H9 (cell line): Measurements from ENCODE around the gene HSPA4. TPM values are rescaled to one million over a fixed set of nuclear protein-coding genes. Genes with fewer than 3 reads are reported as not detected.

Source experiments
- DNase-seq: peaks from one replicate; pipeline ENCODE4 v3.0.0-alpha.2; 2017
- H2AFZ ChIP-seq: one replicate; pipeline ENCODE4 v1.6.1; 2013; ENCODE audit warnings: mild to moderate bottlenecking, low read length, control low read depth, moderate library complexity
- H2AK5ac ChIP-seq: 2 replicates; pipeline ENCODE4 v1.6.1; 2013; ENCODE audit warnings: low read length, control low read depth, mixed read lengths; ENCODE audit not compliant: insufficient read length
- H2BK120ac ChIP-seq: one replicate; pipeline ENCODE4 v1.6.1; 2013; ENCODE audit warnings: low read depth, mild to moderate bottlenecking, low read length, control low read depth, inconsistent platforms; ENCODE audit not compliant: poor library complexity, severe bottlenecking
- H2BK12ac ChIP-seq: 2 replicates; pipeline ENCODE4 v1.6.1; 2013; ENCODE audit warnings: low read length, control low read depth, mixed read lengths, low read depth; ENCODE audit not compliant: insufficient read length
- H2BK15ac ChIP-seq: 2 replicates; pipeline ENCODE4 v1.6.1; 2013; ENCODE audit warnings: low read depth, low read length, control low read depth
- H2BK20ac ChIP-seq: one replicate; pipeline ENCODE4 v1.6.1; 2013; ENCODE audit warnings: low read depth, mild to moderate bottlenecking, low read length, control low read depth, inconsistent platforms; ENCODE audit not compliant: poor library complexity, severe bottlenecking
- H2BK5ac ChIP-seq: 2 replicates; pipeline ENCODE4 v1.6.1; 2013; ENCODE audit warnings: low read length, control low read depth, mixed read lengths; ENCODE audit not compliant: insufficient read length
- H3K14ac ChIP-seq: 2 replicates; pipeline ENCODE4 v1.6.1; 2013; ENCODE audit warnings: low read length, control low read depth; ENCODE audit not compliant: insufficient read depth
- H3K18ac ChIP-seq: 2 replicates; pipeline ENCODE4 v1.6.1; 2013; ENCODE audit warnings: low read depth, mild to moderate bottlenecking, mixed read lengths, low read length, control low read depth; ENCODE audit not compliant: insufficient read length
- H3K23ac ChIP-seq: 2 replicates; pipeline ENCODE4 v1.6.1; 2013; ENCODE audit warnings: low read length, control low read depth, mixed read lengths, low read depth; ENCODE audit not compliant: insufficient read length
- H3K23me2 ChIP-seq: 2 replicates; pipeline ENCODE4 v1.6.1; 2013; ENCODE audit warnings: low read depth, mild to moderate bottlenecking, mixed read lengths, low read length, control low read depth; ENCODE audit not compliant: insufficient read length, poor library complexity, severe bottlenecking
- H3K27ac ChIP-seq: 2 replicates; pipeline ENCODE4 v1.5.1; 2013; ENCODE audit warnings: low read length, control low read depth, mixed read lengths, low read depth; ENCODE audit not compliant: insufficient read length
- H3K27me3 ChIP-seq: 2 replicates; pipeline ENCODE4 v1.6.1; 2013; ENCODE audit warnings: low read length, control low read depth, inconsistent platforms; ENCODE audit not compliant: insufficient read depth
- H3K4ac ChIP-seq: 2 replicates; pipeline ENCODE4 v1.6.1; 2013; ENCODE audit warnings: low read depth, mild to moderate bottlenecking, control low read depth, inconsistent platforms, low read length, moderate library complexity
- H3K4me1 ChIP-seq: 2 replicates; pipeline ENCODE4 v1.6.1; 2013; ENCODE audit warnings: low read length, control low read depth, inconsistent platforms; ENCODE audit not compliant: insufficient read depth
- H3K4me2 ChIP-seq: 2 replicates; pipeline ENCODE4 v1.6.1; 2013; ENCODE audit warnings: low read length, control low read depth, mixed read lengths; ENCODE audit not compliant: insufficient read length, insufficient read depth
- H3K56ac ChIP-seq: 2 replicates; pipeline ENCODE4 v1.6.1; 2013; ENCODE audit warnings: low read depth, mild to moderate bottlenecking, mixed read lengths, low read length, control low read depth; ENCODE audit not compliant: insufficient read length
- H3K79me1 ChIP-seq: 2 replicates; pipeline ENCODE4 v1.6.1; 2013; ENCODE audit warnings: low read depth, mild to moderate bottlenecking, moderate library complexity, low read length, control low read depth, inconsistent platforms; ENCODE audit not compliant: insufficient read depth, poor library complexity, severe bottlenecking
- H3K79me2 ChIP-seq: 2 replicates; pipeline ENCODE4 v1.6.1; 2013; ENCODE audit warnings: low read length, control low read depth, inconsistent platforms; ENCODE audit not compliant: insufficient read depth
- H3K9ac ChIP-seq: 2 replicates; pipeline ENCODE4 v1.6.1; 2013; ENCODE audit warnings: low read length, control low read depth, mixed read lengths; ENCODE audit not compliant: insufficient read length; ENCODE audit errors: extremely low read depth
- H3K9me3 ChIP-seq: one replicate; pipeline ENCODE4 v1.6.1; 2013; ENCODE audit warnings: low read depth, low read length, inconsistent platforms; ENCODE audit not compliant: control insufficient read depth
- H3T11ph ChIP-seq: one replicate; pipeline ENCODE4 v1.6.1; 2013; ENCODE audit warnings: mild to moderate bottlenecking, low read length, control low read depth, inconsistent platforms
- H4K20me1 ChIP-seq: one replicate; pipeline ENCODE4 v1.6.1; 2013; ENCODE audit not compliant: control insufficient read depth, insufficient read length, insufficient read depth
- H4K5ac ChIP-seq: 2 replicates; pipeline ENCODE4 v1.6.1; 2013; ENCODE audit warnings: low read depth, mild to moderate bottlenecking, mixed read lengths, low read length, control low read depth; ENCODE audit not compliant: insufficient read length
- H4K8ac ChIP-seq: replicated peaks from 2 replicates; pipeline ENCODE4 v1.6.1; 2013; ENCODE audit warnings: low read length, control low read depth, mixed read lengths, low read depth; ENCODE audit not compliant: insufficient read length
- H4K91ac ChIP-seq: 2 replicates; pipeline ENCODE4 v1.6.1; 2013; ENCODE audit warnings: low read depth, mild to moderate bottlenecking, moderate library complexity, mixed read lengths, low read length, control low read depth; ENCODE audit not compliant: insufficient read length
- H3K27ac Mint-ChIP-seq, 3 experiments: 2 replicates in 2 of 3; 3 replicates in 1 of 3; pipeline ENCODE4 v1.8.0; 2020 to 2021; ENCODE audit warnings: mixed read lengths in 3 of 3, mild to moderate bottlenecking in 1 of 3, moderate library complexity in 1 of 3
- H3K27me3 Mint-ChIP-seq: 2 replicates; pipeline ENCODE4 v1.8.0; 2021; ENCODE audit warnings: low read depth, mild to moderate bottlenecking, moderate library complexity, mixed read lengths
- H3K36me3 Mint-ChIP-seq, 3 experiments: 2 replicates in 2 of 3; 3 replicates in 1 of 3; pipeline ENCODE4 v1.8.0; 2020 to 2021; ENCODE audit warnings: low read depth in 3 of 3, mixed read lengths in 3 of 3; ENCODE audit not compliant: insufficient read depth in 1 of 3
- H3K4me1 Mint-ChIP-seq, 2 experiments: 2 replicates each; pipeline ENCODE4 v1.8.0; 2020; ENCODE audit warnings: mixed read lengths in 2 of 2
- H3K4me3 Mint-ChIP-seq, 2 experiments: 2 replicates in 1 of 2; 3 replicates in 1 of 2; pipeline ENCODE4 v1.8.0; 2020 to 2021; ENCODE audit warnings: mild to moderate bottlenecking in 2 of 2, mixed read lengths in 2 of 2, moderate library complexity in 1 of 2
- H3K9me3 Mint-ChIP-seq, 2 experiments: 2 replicates in 1 of 2; 3 replicates in 1 of 2; pipeline ENCODE4 v1.8.0; 2020; ENCODE audit warnings: mild to moderate bottlenecking in 2 of 2, mixed read lengths in 2 of 2, moderate library complexity in 1 of 2
- CTCF ChIP-seq: fragments of 200-600 bp; sonication (generic); conservative IDR thresholded peaks from 3 replicates; pipeline ENCODE4 v1.8.0; 2021; ENCODE audit warnings: antibody characterized with exemption, mild to moderate bottlenecking
- WGBS: extraction: QIAGEN DNeasy Blood & Tissue Kit; methylation state at CpG from one replicate; pipeline ENCODE4 v1.1.7; 2013; ENCODE audit warnings: missing lambda C conversion rate, low lambda C conversion rate, mixed read lengths; ENCODE audit not compliant: insufficient read length; ENCODE audit errors: extremely low coverage; 5-methylcytosine and 5-hydroxymethylcytosine counted together
- total RNA-seq: library from RNA; stranded (reverse); gene quantifications from 2 replicates; pipeline ENCODE4 v1.2.1, GENCODE V29; 2021

Gene HSPA4
- total RNA-seq, 1 experiment from 2014 or later, result 293 TPM

- Histone ChIP-seq H3K23me2 (no peaks in the 10 kb centered on the region), H2AK5ac (no peak overlapping the region), H2BK120ac (no peak overlapping the region), H2AFZ (no peak overlapping the region), H3K79me2 (peaks cover 1% of the 10 kb centered on the region; the same call in 1 of the 2 replicates), H3K18ac (no peak overlapping the region), H4K8ac (no peak overlapping the region), H4K91ac (no peak overlapping the region), H3K4ac (no peak overlapping the region), H3K14ac (no peak overlapping the region), H3K4me2 (no peak overlapping the region), H3K9me3 (no peaks in the 10 kb centered on the region), H3K79me1 (no peaks in the 10 kb centered on the region), H2BK15ac (no peak overlapping the region), H3K4me1 (no peaks in the 10 kb centered on the region), H4K20me1 (no peaks in the 10 kb centered on the region), H2BK20ac (no peak overlapping the region), H3K9ac (no peak overlapping the region), H2BK5ac (no peak overlapping the region), H2BK12ac (no peak overlapping the region), H3T11ph (no peak overlapping the region), H3K27ac (no peak overlapping the region), H3K23ac (no peak overlapping the region), H4K5ac (no peak overlapping the region), H3K56ac (no peak overlapping the region), H3K27me3 (no peaks in the 10 kb centered on the region)
- no peak for TF ChIP-seq CTCF
- no peak overlapping the region for H3K27ac Mint-ChIP-seq
- WGBS, result no CpG with 5 or more reads among the region's 13 CpGs
- H3K36me3 Mint-ChIP-seq, result peaks cover 20 to 42% (median 34%) of the 10 kb centered on the region in 3 experiments
- no peak for DNase-seq
- peaks cover 11% of the 10 kb centered on the region for H3K27me3 Mint-ChIP-seq
- no peak overlapping the region for H3K4me3 Mint-ChIP-seq
- peaks cover 4 to 11% of the 10 kb centered on the region in 2 experiments; a peak in 3 of 5 replicates for H3K9me3 Mint-ChIP-seq
- peaks cover 7 to 10% of the 10 kb centered on the region in 2 experiments for H3K4me1 Mint-ChIP-seq
Observed at GRCh38 chr5:133108481-133108921, 56.7 kb downstream of the HSPA4 start.
